Hepatocyte (in vitro differentiated cells): Measurements from ENCODE around the gene RPAP3.

Experiments used
- EZH2 ChIP-seq: fragments of 200-600 bp; sonication (generic); IDR thresholded peaks from 2 replicates; pipeline ENCODE4 v1.6.1; 2016; ENCODE audit warnings: antibody characterized with exemption, mild to moderate bottlenecking, borderline replicate concordance
- EZH2phosphoT487 ChIP-seq: fragments of 200-600 bp; sonication (generic); IDR thresholded peaks from one replicate; pipeline ENCODE4 v1.6.1; 2018; ENCODE audit warnings: antibody characterized with exemption, mild to moderate bottlenecking, low read depth, moderate library complexity; ENCODE audit not compliant: unreplicated experiment, severe bottlenecking
- TF ChIP-seq, protein P1 (sequence below): fragments of 200-600 bp; sonication (generic); IDR thresholded peaks from 2 replicates; pipeline ENCODE4 v1.5.1; 2016; ENCODE audit warnings: antibody characterized with exemption, mild to moderate bottlenecking; ENCODE audit not compliant: poor library complexity

GRCh38 chr12:47750916-47751470 is 45.2 kb upstream of the RPAP3 start:
- TF ChIP-seq, protein P1, sequence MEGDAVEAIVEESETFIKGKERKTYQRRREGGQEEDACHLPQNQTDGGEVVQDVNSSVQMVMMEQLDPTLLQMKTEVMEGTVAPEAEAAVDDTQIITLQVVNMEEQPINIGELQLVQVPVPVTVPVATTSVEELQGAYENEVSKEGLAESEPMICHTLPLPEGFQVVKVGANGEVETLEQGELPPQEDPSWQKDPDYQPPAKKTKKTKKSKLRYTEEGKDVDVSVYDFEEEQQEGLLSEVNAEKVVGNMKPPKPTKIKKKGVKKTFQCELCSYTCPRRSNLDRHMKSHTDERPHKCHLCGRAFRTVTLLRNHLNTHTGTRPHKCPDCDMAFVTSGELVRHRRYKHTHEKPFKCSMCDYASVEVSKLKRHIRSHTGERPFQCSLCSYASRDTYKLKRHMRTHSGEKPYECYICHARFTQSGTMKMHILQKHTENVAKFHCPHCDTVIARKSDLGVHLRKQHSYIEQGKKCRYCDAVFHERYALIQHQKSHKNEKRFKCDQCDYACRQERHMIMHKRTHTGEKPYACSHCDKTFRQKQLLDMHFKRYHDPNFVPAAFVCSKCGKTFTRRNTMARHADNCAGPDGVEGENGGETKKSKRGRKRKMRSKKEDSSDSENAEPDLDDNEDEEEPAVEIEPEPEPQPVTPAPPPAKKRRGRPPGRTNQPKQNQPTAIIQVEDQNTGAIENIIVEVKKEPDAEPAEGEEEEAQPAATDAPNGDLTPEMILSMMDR = no peak
- no peak for TF ChIP-seq EZH2
- TF ChIP-seq EZH2phosphoT487 = no peak
